ENCODE results near the gene USP12.

USP12 gene

GRCh38 chr13:27177852-27178251 is 6.2 kb upstream of the USP12 start:
- TF ChIP-seq HDGF (IDR thresholded peaks at IDR 0.05; ENCODE audit: borderline replicate concordance) (no peak), PKNOX1 (IDR thresholded peaks at IDR 0.05) (no peak), SUZ12 (IDR thresholded peaks at IDR 0.05) (no peak), CTBP1 (IDR thresholded peaks at IDR 0.05; ENCODE audit: borderline replicate concordance) (no peak), FOXK2 (IDR thresholded peaks at IDR 0.05) (no peak), BHLHE40 (IDR thresholded peaks at IDR 0.05; ENCODE audit: borderline replicate concordance) (no peak), LEF1 (IDR thresholded peaks at IDR 0.05; ENCODE audit: borderline replicate concordance) (no peak), FOXA1 (IDR thresholded peaks at IDR 0.05) (no peak), ARNT (IDR thresholded peaks at IDR 0.05) (no peak), FOXM1 (IDR thresholded peaks at IDR 0.05; ENCODE audit: borderline replicate concordance) (no peak), ELF4 (IDR thresholded peaks at IDR 0.05) (no peak), L3MBTL2 (conservative IDR thresholded peaks at IDR 0.05) (no peak), ZNF384 (IDR thresholded peaks at IDR 0.05) (no peak), SP1 (IDR thresholded peaks at IDR 0.05) (no peak), NFRKB (IDR thresholded peaks at IDR 0.05) (no peak), TARDBP (IDR thresholded peaks at IDR 0.05) (no peak)
- CTCF ChIA-PET: no interaction called here
- no peak for DNase-seq (ENCODE audit: extremely low spot score)
- POLR2A ChIA-PET: no interaction called here

GRCh38 chr13:27176470-27177410 is 5.1 kb upstream of the USP12 start:
- TF ChIP-seq TARDBP (IDR thresholded peaks at IDR 0.05): no peak
- TF ChIP-seq HDGF (IDR thresholded peaks at IDR 0.05; ENCODE audit: borderline replicate concordance): no peak
- TF ChIP-seq BHLHE40 (IDR thresholded peaks at IDR 0.05; ENCODE audit: borderline replicate concordance): no peak
- no peak for TF ChIP-seq ARNT (IDR thresholded peaks at IDR 0.05)
- ChIA-PET POLR2A (no interaction called here), CTCF (interaction anchor here (1.0 kb wide), 1 partner anchor 185 kb away, joined by 3 read pairs; no protein-coding TSS in a partner anchor)
- no peak for DNase-seq (ENCODE audit: extremely low spot score)

GRCh38 chr13:27174766-27175455 is 3.3 kb upstream of the USP12 start:
- DNase-seq (ENCODE audit: extremely low spot score): no peak
- TF ChIP-seq ELF4 (IDR thresholded peaks at IDR 0.05): no peak
- TF ChIP-seq FOXM1 (IDR thresholded peaks at IDR 0.05; ENCODE audit: borderline replicate concordance): no peak
- TF ChIP-seq SP1 (IDR thresholded peaks at IDR 0.05): no peak
- ChIA-PET CTCF (no interaction called here), POLR2A (interaction anchor here (1.4 kb wide), 1 partner anchor 76 kb away, joined by 3 read pairs; the partner anchor contains the start of gene RPL21)

GRCh38 chr13:27172495-27172842 is 858 bp upstream of the USP12 start:
- DNase-seq (ENCODE audit: extremely low spot score): no peak
- ChIA-PET POLR2A (interaction anchor here (0.8 kb wide), 1 partner anchor 23 kb away, joined by 3 read pairs; no protein-coding TSS in a partner anchor), CTCF (interaction anchor here (1.3 kb wide), 1 partner anchor 187 kb away, joined by 5 read pairs; no protein-coding TSS in a partner anchor)
- no peak for TF ChIP-seq FOXM1 (IDR thresholded peaks at IDR 0.05; ENCODE audit: borderline replicate concordance)
- no peak for TF ChIP-seq BHLHE40 (IDR thresholded peaks at IDR 0.05; ENCODE audit: borderline replicate concordance)
- no peak for TF ChIP-seq CTBP1 (IDR thresholded peaks at IDR 0.05; ENCODE audit: borderline replicate concordance)

- no peak for TF ChIP-seq SP1 (IDR thresholded peaks at IDR 0.05)
- TF ChIP-seq FOXM1 (IDR thresholded peaks at IDR 0.05; ENCODE audit: borderline replicate concordance): peak; percentile 24; the same call in 1 of the 2 replicates
- peak; percentile 66 for TF ChIP-seq ARNT (IDR thresholded peaks at IDR 0.05)
- no peak for TF ChIP-seq NFRKB (IDR thresholded peaks at IDR 0.05)
- no peak for TF ChIP-seq ELF4 (IDR thresholded peaks at IDR 0.05)
- POLR2A ChIA-PET: no interaction called here
- peak; percentile 88 for DNase-seq (ENCODE audit: extremely low spot score)
- CTCF ChIA-PET: no interaction called here
Measured at GRCh38 chr13:27171827-27172494, 350 bp upstream of the USP12 start.

- CTCF ChIA-PET: interaction anchor here (0.8 kb wide), 1 partner anchor 148 kb away, joined by 3 read pairs; no protein-coding TSS in a partner anchor
- TF ChIP-seq ELF4 (IDR thresholded peaks at IDR 0.05): no peak
- TF ChIP-seq BHLHE40 (IDR thresholded peaks at IDR 0.05; ENCODE audit: borderline replicate concordance): no peak
- TF ChIP-seq ZNF384 (IDR thresholded peaks at IDR 0.05): no peak
- TF ChIP-seq NFRKB (IDR thresholded peaks at IDR 0.05): no peak
- no peak for TF ChIP-seq SUZ12 (IDR thresholded peaks at IDR 0.05)
- no peak for TF ChIP-seq L3MBTL2 (conservative IDR thresholded peaks at IDR 0.05)
- TF ChIP-seq LEF1 (IDR thresholded peaks at IDR 0.05; ENCODE audit: borderline replicate concordance): no peak
- no peak for TF ChIP-seq SP1 (IDR thresholded peaks at IDR 0.05)
- POLR2A ChIA-PET: interaction anchor here (0.8 to 0.9 kb wide), 2 partner anchors 45 to 108 kb away, joined by 3 to 5 read pairs; no protein-coding TSS in a partner anchor
- DNase-seq (ENCODE audit: extremely low spot score): peak; percentile 46
Measured at GRCh38 chr13:27170516-27171243, 931 bp downstream of the USP12 start.

GRCh38 chr13:27170221-27170515 is 1.4 kb downstream of the USP12 start:
- TF ChIP-seq NFRKB (IDR thresholded peaks at IDR 0.05) (no peak), FOXK2 (IDR thresholded peaks at IDR 0.05) (no peak), L3MBTL2 (conservative IDR thresholded peaks at IDR 0.05) (no peak), CTBP1 (IDR thresholded peaks at IDR 0.05; ENCODE audit: borderline replicate concordance) (no peak), ARNT (IDR thresholded peaks at IDR 0.05) (no peak), ELF4 (IDR thresholded peaks at IDR 0.05) (no peak), PKNOX1 (IDR thresholded peaks at IDR 0.05) (no peak), TARDBP (IDR thresholded peaks at IDR 0.05) (no peak), FOXA1 (IDR thresholded peaks at IDR 0.05) (no peak), SP1 (IDR thresholded peaks at IDR 0.05) (no peak), LEF1 (IDR thresholded peaks at IDR 0.05; ENCODE audit: borderline replicate concordance) (no peak), FOXM1 (IDR thresholded peaks at IDR 0.05; ENCODE audit: borderline replicate concordance) (no peak), ZNF384 (IDR thresholded peaks at IDR 0.05) (no peak), BHLHE40 (IDR thresholded peaks at IDR 0.05; ENCODE audit: borderline replicate concordance) (no peak), SUZ12 (IDR thresholded peaks at IDR 0.05) (no peak), HDGF (IDR thresholded peaks at IDR 0.05; ENCODE audit: borderline replicate concordance) (no peak)
- POLR2A ChIA-PET: interaction anchor here (0.8 to 0.9 kb wide), 2 partner anchors 45 to 108 kb away, joined by 3 to 5 read pairs; no protein-coding TSS in a partner anchor
- CTCF ChIA-PET: interaction anchor here (0.8 kb wide), 1 partner anchor 147 kb away, joined by 3 read pairs; no protein-coding TSS in a partner anchor
- no peak for DNase-seq (ENCODE audit: extremely low spot score)

Data from HEK293T (cell line).